Activated CD8-positive, alpha-beta T cell treated with anti-CD3 and anti-CD28 coated beads for 36 hours (primary cell): Measurements from ENCODE around the gene DIAPH3. TPM values are rescaled to one million over a fixed set of nuclear protein-coding genes. Genes with fewer than 3 reads are reported as not detected.

Source experiments
- ATAC-seq: fragments of 200-7000 bp; cut with Tn5 transposase; one replicate; pipeline ENCODE4 v1.10.0; 2021; ENCODE audit warnings: mild to moderate bottlenecking, moderate library complexity
- CTCF ChIA-PET: fragments of 350-600 bp; sonication (Branson Sonifier 250); formaldehyde crosslinking; loops from one replicate; lab custom pipeline; 2021; ENCODE audit warnings: antibody characterized with exemption; lab: Charles Lee
- POLR2A ChIA-PET: fragments of 350-600 bp; sonication (Branson Sonifier 250); formaldehyde crosslinking; loops from one replicate; lab custom pipeline; 2021; ENCODE audit warnings: antibody characterized with exemption; lab: Charles Lee
- DNase-seq: peaks from one replicate; pipeline ENCODE4 v3.0.0-alpha.2; 2020
- H3K27ac Mint-ChIP-seq: one replicate; pipeline ENCODE4 v1.8.0; 2021; ENCODE audit warnings: mild to moderate bottlenecking, mixed read lengths
- H3K27me3 Mint-ChIP-seq: one replicate; pipeline ENCODE4 v1.8.0; 2021; ENCODE audit warnings: mixed read lengths
- H3K36me3 Mint-ChIP-seq: one replicate; pipeline ENCODE4 v1.8.0; 2021; ENCODE audit warnings: low read depth, mixed read lengths
- H3K4me1 Mint-ChIP-seq: one replicate; pipeline ENCODE4 v1.8.0; 2021; ENCODE audit warnings: low read depth, mixed read lengths
- H3K4me3 Mint-ChIP-seq: one replicate; pipeline ENCODE4 v1.8.0; 2021; ENCODE audit warnings: mild to moderate bottlenecking, moderate library complexity, mixed read lengths
- H3K9me3 Mint-ChIP-seq: one replicate; pipeline ENCODE4 v1.8.0; 2021; ENCODE audit warnings: mixed read lengths
- CTCF ChIP-seq: fragments of 200-600 bp; IDR thresholded peaks from one replicate; pipeline ENCODE4 v1.8.0; 2022; ENCODE audit warnings: antibody characterized with exemption, mild to moderate bottlenecking
- intact Hi-C: fragments of 100-400 bp; cut with micrococcal nuclease; formaldehyde crosslinking; loops from one replicate; pipeline ENCODE4 v1.10.0; 2022
- total RNA-seq, 2 experiments: library from RNA; stranded (reverse); gene quantifications; one replicate each; pipeline ENCODE4 v1.2.3, GENCODE V29; 2021

Gene DIAPH3
- total RNA-seq, 2 experiments from 2014 or later: 23.0 to 25.4 TPM

GRCh38 chr13:59664586-59664985, 499.1 kb downstream of the DIAPH3 start:
- Mint-ChIP-seq H3K4me3 (no peak overlapping the region), H3K27ac (no peak overlapping the region), H3K4me1 (no peaks in the 10 kb centered on the region), H3K36me3 (no peaks in the 10 kb centered on the region), H3K27me3 (no peaks in the 10 kb centered on the region), H3K9me3 (no peaks in the 10 kb centered on the region)
- no peak for DNase-seq
- CTCF ChIA-PET: no interaction called here
- intact Hi-C loops: no loop called here
- no peak for ATAC-seq
- no peak for TF ChIP-seq CTCF
- POLR2A ChIA-PET: no interaction called here

GRCh38 chr13:59663707-59664106, 500.0 kb downstream of the DIAPH3 start:
- Mint-ChIP-seq H3K9me3 (no peaks in the 10 kb centered on the region), H3K4me3 (no peak overlapping the region), H3K27ac (no peak overlapping the region), H3K27me3 (no peaks in the 10 kb centered on the region), H3K36me3 (no peaks in the 10 kb centered on the region), H3K4me1 (no peaks in the 10 kb centered on the region)
- no peak for TF ChIP-seq CTCF
- DNase-seq (no peak), ATAC-seq (no peak)
- CTCF ChIA-PET: interaction anchor here (0.8 kb wide), 1 partner anchor 14 kb away, joined by 3 read pairs; no protein-coding TSS in a partner anchor
- intact Hi-C loops: no loop called here
- POLR2A ChIA-PET: no interaction called here

GRCh38 chr13:59660582-59660981, 503.1 kb downstream of the DIAPH3 start:
- DNase-seq: no peak
- H3K9me3 Mint-ChIP-seq: no peaks in the 10 kb centered on the region
- H3K4me1 Mint-ChIP-seq: no peaks in the 10 kb centered on the region
- POLR2A ChIA-PET: no interaction called here
- no peak for ATAC-seq
- no peak overlapping the region for H3K27ac Mint-ChIP-seq
- CTCF ChIA-PET: interaction anchor here (1.1 kb wide), 1 partner anchor 249 kb away, joined by 3 read pairs; no protein-coding TSS in a partner anchor
- no peak overlapping the region for H3K4me3 Mint-ChIP-seq
- intact Hi-C loops: no loop called here
- H3K27me3 Mint-ChIP-seq: no peaks in the 10 kb centered on the region
- TF ChIP-seq CTCF: no peak
- no peaks in the 10 kb centered on the region for H3K36me3 Mint-ChIP-seq

- no peak for ATAC-seq
- ChIA-PET POLR2A (no interaction called here), CTCF (interaction anchor here (1.6 kb wide), 1 partner anchor 20 kb away, joined by 4 read pairs; no protein-coding TSS in a partner anchor)
- no peak for DNase-seq
- no peak for TF ChIP-seq CTCF
- Mint-ChIP-seq H3K4me1 (no peaks in the 10 kb centered on the region), H3K9me3 (no peaks in the 10 kb centered on the region), H3K27ac (no peak overlapping the region), H3K36me3 (no peaks in the 10 kb centered on the region), H3K4me3 (no peak overlapping the region), H3K27me3 (no peaks in the 10 kb centered on the region)
- intact Hi-C loops: no loop called here
These were observed 503.7 kb downstream of the DIAPH3 start for GRCh38 chr13:59659981-59660380.

- Mint-ChIP-seq H3K36me3 (no peaks in the 10 kb centered on the region), H3K27me3 (no peaks in the 10 kb centered on the region), H3K4me3 (no peak overlapping the region), H3K9me3 (no peaks in the 10 kb centered on the region), H3K27ac (no peak overlapping the region), H3K4me1 (no peaks in the 10 kb centered on the region)
- ChIA-PET POLR2A (no interaction called here), CTCF (interaction anchor here (1.6 kb wide), 1 partner anchor 21 kb away, joined by 4 read pairs; no protein-coding TSS in a partner anchor)
- ATAC-seq (no peak), DNase-seq (no peak)
- intact Hi-C loops: no loop called here
- TF ChIP-seq CTCF: no peak
These were observed 504.9 kb downstream of the DIAPH3 start for GRCh38 chr13:59658738-59659330.
